NCI-H187 treated with DMSO at 0.1 percent for 48 hours (cell line): Measurements from ENCODE around the gene OASL.

Source experiments
- DNase-seq: peaks from one replicate; lab custom pipeline; 2025; lab: John Stamatoyannopoulos, UW

Gene OASL

GRCh38 chr12:120991965-120992364 is 47.1 kb downstream of the OASL start:
- no peak for DNase-seq

DNA sequence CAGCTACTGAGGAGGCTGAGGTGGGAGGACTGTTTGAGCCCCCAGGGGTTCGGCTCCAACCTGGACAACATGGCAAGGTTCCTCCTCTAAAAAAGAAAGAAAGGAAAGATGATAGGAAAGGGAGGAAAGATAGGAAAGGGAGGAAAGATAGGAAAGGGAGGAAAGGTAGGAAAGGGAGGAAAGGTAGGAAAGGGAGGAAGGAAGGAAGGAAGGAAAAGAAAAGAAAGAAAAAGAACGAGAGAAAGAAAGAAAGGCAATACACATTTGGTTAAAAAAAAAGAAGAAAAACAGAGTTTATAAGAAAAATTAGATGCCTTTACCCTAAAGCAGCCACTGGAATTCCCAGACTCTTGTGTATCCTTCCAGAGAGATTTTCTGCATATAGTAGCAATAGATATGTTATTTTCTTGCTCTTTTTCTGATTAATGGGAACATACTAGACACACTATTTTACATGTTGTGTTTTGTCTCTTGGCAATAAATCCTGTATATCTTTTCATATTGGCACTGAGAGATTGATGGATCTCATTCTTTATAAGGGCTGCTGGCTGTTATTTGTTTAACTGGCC is 48.5 kb downstream of the OASL start:
- DNase-seq = no peak

GRCh38 chr12:120989687-120990086 is 49.4 kb downstream of the OASL start:
- DNase-seq = no peak

GRCh38 chr12:120988658-120989057 is 50.4 kb downstream of the OASL start:
- DNase-seq = no peak

DNA sequence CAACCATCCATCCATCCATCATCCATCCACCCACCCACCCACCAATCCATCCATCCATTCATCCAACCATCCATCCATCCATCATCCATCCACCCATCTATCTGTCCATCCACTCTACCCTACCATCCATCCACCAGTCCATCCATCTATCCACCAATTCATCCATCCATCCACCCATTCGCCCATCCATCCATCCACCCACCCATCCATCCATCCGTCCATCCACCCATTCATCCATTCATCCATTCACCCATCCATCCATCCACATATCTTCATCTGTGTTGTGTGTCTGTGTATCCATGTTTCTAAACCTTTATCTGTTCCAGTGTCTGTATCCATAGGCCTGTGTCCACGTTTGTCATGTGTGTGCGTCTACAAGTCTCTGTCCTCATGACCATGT is 50.8 kb downstream of the OASL start:
- DNase-seq = no peak

- no peak for DNase-seq
These were observed 54.6 kb downstream of the OASL start for GRCh38 chr12:120984351-120984898.

- no peak for DNase-seq
These were observed 55.3 kb downstream of the OASL start for GRCh38 chr12:120983759-120984158.

GRCh38 chr12:120982659-120983058 is 56.4 kb downstream of the OASL start:
- no peak for DNase-seq

- DNase-seq = no peak
These were observed 57.6 kb downstream of the OASL start for GRCh38 chr12:120981407-120981941.

DNA sequence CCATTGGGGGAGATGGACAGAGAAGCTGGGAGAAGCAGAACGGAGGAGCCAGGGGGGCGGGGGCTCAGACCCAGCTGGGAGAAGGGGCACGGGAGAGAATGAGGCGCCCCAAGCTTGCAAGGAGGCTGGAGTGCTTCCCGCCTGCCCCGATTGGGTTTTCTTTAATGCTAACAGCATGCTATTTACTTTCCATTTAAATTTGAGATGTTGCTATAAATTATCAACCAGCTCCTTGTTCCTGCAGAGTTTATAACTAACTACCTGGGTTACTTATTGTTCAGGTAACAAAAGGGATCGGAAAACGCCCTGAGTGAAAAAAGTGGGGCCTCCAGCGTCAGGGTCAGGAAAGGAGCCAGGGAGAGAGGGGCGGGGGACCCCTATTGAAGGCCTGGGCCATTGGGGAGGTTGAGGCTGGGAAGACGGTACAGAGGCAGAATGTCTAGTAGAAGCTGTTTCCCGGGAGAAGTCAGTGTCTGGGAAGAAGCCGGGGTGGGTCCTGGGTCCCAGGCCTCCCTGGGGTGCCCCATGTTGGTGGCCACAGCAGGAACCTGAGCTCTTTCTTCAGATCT is 58.2 kb downstream of the OASL start:
- no peak for DNase-seq

GRCh38 chr12:120979862-120980696 is 59.0 kb downstream of the OASL start:
- no peak for DNase-seq

DNA sequence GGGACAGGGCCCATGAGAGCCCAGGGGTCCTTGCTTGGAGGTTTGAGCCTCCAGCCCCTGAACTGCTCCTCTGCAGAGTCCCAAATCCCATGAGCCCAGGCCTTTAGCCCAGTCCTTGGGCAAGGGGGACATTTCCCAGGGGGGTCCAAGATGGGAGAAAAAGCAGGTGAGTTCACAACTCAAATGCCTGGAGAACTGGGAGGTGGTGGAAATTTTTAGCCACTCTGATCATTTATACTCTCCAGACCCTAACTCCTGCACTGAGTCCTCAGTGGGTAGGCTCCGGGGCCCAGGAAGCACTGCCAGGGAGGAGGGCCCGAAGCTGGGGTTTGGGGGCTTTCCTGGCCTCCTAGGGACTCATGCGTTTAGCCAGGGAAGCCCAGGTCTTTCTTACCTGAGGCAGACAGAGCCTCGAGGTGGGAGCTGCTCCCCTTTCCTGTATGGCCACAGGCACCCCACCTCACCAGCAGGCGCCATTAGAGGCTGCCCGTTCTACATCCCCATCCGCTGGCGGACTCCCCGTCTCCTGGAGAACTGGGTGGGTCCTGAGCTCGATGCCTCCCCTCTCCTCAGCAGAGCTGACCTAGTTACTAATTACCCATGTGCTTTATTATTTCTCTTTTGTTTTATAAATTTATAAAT is 59.7 kb downstream of the OASL start:
- DNase-seq = no peak

- no peak for DNase-seq
These were observed 60.5 kb downstream of the OASL start, which contains the start of gene HNF1A for GRCh38 chr12:120978296-120979219. Gene HNF1A, plus strand, starts transcription at chr12:120978543. Its CDS starts 226 bp downstream, at chr12:120978769.

- no peak for DNase-seq
These were observed 61.3 kb downstream of the OASL start for GRCh38 chr12:120977531-120978295.

- peak; percentile 75 for DNase-seq
These were observed 66.0 kb downstream of the OASL start for GRCh38 chr12:120972870-120973543.

DNA sequence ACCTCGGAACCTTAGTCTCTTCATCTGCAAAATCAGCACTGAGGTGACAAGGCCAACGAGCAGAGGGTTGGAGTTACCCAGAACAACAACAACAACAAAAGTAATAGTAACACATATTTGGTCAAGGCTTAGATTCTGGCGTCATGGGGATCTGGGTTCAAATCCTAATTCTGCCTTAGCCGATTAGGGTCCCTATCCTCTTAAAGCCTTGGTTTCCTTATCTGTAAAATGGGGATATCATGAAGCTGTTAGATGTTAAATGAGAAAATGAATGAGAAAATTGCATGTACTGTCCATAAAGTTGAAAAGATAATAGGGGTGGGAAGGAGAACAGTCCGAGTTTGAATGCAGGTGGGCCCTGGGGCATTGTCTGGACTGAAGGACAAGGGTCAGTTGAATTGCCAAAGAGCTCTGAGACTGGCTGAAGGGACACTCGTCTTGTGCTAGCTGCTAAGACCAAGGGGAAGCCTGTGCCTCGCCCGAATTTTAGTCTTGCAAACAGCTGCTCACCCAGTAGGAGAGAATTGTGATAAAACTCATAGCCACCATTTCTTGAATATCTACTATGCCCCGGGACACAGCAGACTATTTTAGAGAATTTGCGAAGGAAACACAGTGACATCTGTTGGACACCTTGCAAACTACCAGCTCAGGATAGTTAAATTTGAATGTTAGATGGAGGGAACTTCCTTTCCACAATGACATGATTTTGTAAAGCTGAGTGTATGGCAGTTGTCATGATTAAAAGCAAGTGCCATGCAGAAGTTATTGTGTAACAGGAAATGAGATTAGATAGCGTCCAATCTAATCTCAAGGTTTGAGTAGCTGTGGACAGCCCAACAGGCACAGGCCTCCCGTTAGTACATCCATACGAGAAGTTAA is 67.5 kb downstream of the OASL start:
- DNase-seq = no peak

- no peak for DNase-seq
These were observed 68.7 kb downstream of the OASL start for GRCh38 chr12:120970310-120970709.
